ENCODE measurements around the gene COBL.
A peak's percentile ranks its signal among the peaks of the same experiment; 100 is the strongest.

Gene COBL

GRCh38 chr7:51182636-51183166 is 133.9 kb downstream of the COBL start:
- ChIA-PET CTCF (interaction anchor here (0.5 to 0.6 kb wide), 2 partner anchors 41 to 165 kb away, joined by 3 read pairs; no protein-coding TSS in a partner anchor), POLR2A (no interaction called here)
- DNase-seq (ENCODE audit: extremely low spot score): no peak
- no peak for TF ChIP-seq HDGF (IDR thresholded peaks at IDR 0.05; ENCODE audit: borderline replicate concordance)
- TF ChIP-seq FOXA1 (IDR thresholded peaks at IDR 0.05): no peak
- no peak for TF ChIP-seq ELF4 (IDR thresholded peaks at IDR 0.05)
- TF ChIP-seq BHLHE40 (IDR thresholded peaks at IDR 0.05; ENCODE audit: borderline replicate concordance): no peak
- TF ChIP-seq SUZ12 (IDR thresholded peaks at IDR 0.05): no peak
- TF ChIP-seq TARDBP (IDR thresholded peaks at IDR 0.05): no peak
- no peak for TF ChIP-seq ARNT (IDR thresholded peaks at IDR 0.05)
- no peak for TF ChIP-seq PKNOX1 (IDR thresholded peaks at IDR 0.05)
- TF ChIP-seq CTBP1 (IDR thresholded peaks at IDR 0.05; ENCODE audit: borderline replicate concordance): no peak
- no peak for TF ChIP-seq FOXK2 (IDR thresholded peaks at IDR 0.05)
- TF ChIP-seq L3MBTL2 (conservative IDR thresholded peaks at IDR 0.05): no peak
- no peak for TF ChIP-seq SP1 (IDR thresholded peaks at IDR 0.05)
- TF ChIP-seq NFRKB (IDR thresholded peaks at IDR 0.05): no peak
- no peak for TF ChIP-seq FOXM1 (IDR thresholded peaks at IDR 0.05; ENCODE audit: borderline replicate concordance)
- TF ChIP-seq ZNF384 (IDR thresholded peaks at IDR 0.05): no peak
- TF ChIP-seq LEF1 (IDR thresholded peaks at IDR 0.05; ENCODE audit: borderline replicate concordance): no peak

- TF ChIP-seq ARNT (IDR thresholded peaks at IDR 0.05): no peak
- no peak for TF ChIP-seq NFRKB (IDR thresholded peaks at IDR 0.05)
- no peak for TF ChIP-seq PKNOX1 (IDR thresholded peaks at IDR 0.05)
- TF ChIP-seq CTBP1 (IDR thresholded peaks at IDR 0.05; ENCODE audit: borderline replicate concordance): no peak
- TF ChIP-seq TARDBP (IDR thresholded peaks at IDR 0.05): no peak
- TF ChIP-seq SP1 (IDR thresholded peaks at IDR 0.05): no peak
- TF ChIP-seq LEF1 (IDR thresholded peaks at IDR 0.05; ENCODE audit: borderline replicate concordance): no peak
- TF ChIP-seq HDGF (IDR thresholded peaks at IDR 0.05; ENCODE audit: borderline replicate concordance): no peak
- no peak for TF ChIP-seq FOXK2 (IDR thresholded peaks at IDR 0.05)
- TF ChIP-seq ELF4 (IDR thresholded peaks at IDR 0.05): no peak
- no peak for TF ChIP-seq SUZ12 (IDR thresholded peaks at IDR 0.05)
- no peak for DNase-seq (ENCODE audit: extremely low spot score)
- ChIA-PET CTCF (no interaction called here), POLR2A (no interaction called here)
Measured at GRCh38 chr7:51180092-51180491, 136.5 kb downstream of the COBL start.

GRCh38 chr7:51175992-51176388 is 140.6 kb downstream of the COBL start:
- ChIA-PET POLR2A (no interaction called here), CTCF (interaction anchor here (0.7 to 3.9 kb wide), 3 partner anchors 13 to 624 kb away, joined by 3 to 12 read pairs (median 4); no protein-coding TSS in a partner anchor)
- TF ChIP-seq TARDBP (IDR thresholded peaks at IDR 0.05): no peak
- no peak for DNase-seq (ENCODE audit: extremely low spot score)

GRCh38 chr7:51175316-51175991 is 141.2 kb downstream of the COBL start:
- CTCF ChIA-PET: interaction anchor here (0.7 to 3.9 kb wide), 3 partner anchors 12 to 625 kb away, joined by 3 to 12 read pairs (median 4); no protein-coding TSS in a partner anchor

GRCh38 chr7:51165337-51165736 is 151.3 kb downstream of the COBL start:
- CTCF ChIA-PET: no interaction called here
- TF ChIP-seq FOXK2 (IDR thresholded peaks at IDR 0.05) (no peak), ZNF384 (IDR thresholded peaks at IDR 0.05) (no peak), FOXM1 (IDR thresholded peaks at IDR 0.05; ENCODE audit: borderline replicate concordance) (no peak), L3MBTL2 (conservative IDR thresholded peaks at IDR 0.05) (no peak), ELF4 (IDR thresholded peaks at IDR 0.05) (no peak), FOXA1 (IDR thresholded peaks at IDR 0.05) (no peak), ARNT (IDR thresholded peaks at IDR 0.05) (no peak), BHLHE40 (IDR thresholded peaks at IDR 0.05; ENCODE audit: borderline replicate concordance) (no peak), LEF1 (IDR thresholded peaks at IDR 0.05; ENCODE audit: borderline replicate concordance) (no peak), CTBP1 (IDR thresholded peaks at IDR 0.05; ENCODE audit: borderline replicate concordance) (no peak), SUZ12 (IDR thresholded peaks at IDR 0.05) (no peak)
- no peak for DNase-seq (ENCODE audit: extremely low spot score)
- POLR2A ChIA-PET: no interaction called here

More at GRCh38 chr7:51175316-51175991, 141.2 kb downstream of the COBL start:
- TF ChIP-seq BHLHE40 (IDR thresholded peaks at IDR 0.05; ENCODE audit: borderline replicate concordance) (no peak), NFRKB (IDR thresholded peaks at IDR 0.05) (no peak), FOXM1 (IDR thresholded peaks at IDR 0.05; ENCODE audit: borderline replicate concordance) (no peak), ZNF384 (IDR thresholded peaks at IDR 0.05) (no peak), FOXA1 (IDR thresholded peaks at IDR 0.05) (no peak), FOXK2 (IDR thresholded peaks at IDR 0.05) (no peak), ELF4 (IDR thresholded peaks at IDR 0.05) (no peak), CTBP1 (IDR thresholded peaks at IDR 0.05; ENCODE audit: borderline replicate concordance) (no peak), PKNOX1 (IDR thresholded peaks at IDR 0.05) (no peak), SP1 (IDR thresholded peaks at IDR 0.05) (no peak)
- POLR2A ChIA-PET: no interaction called here
- no peak for DNase-seq (ENCODE audit: extremely low spot score)

- peak; percentile 63 for DNase-seq (ENCODE audit: extremely low spot score)
- ChIA-PET CTCF (interaction anchor here (0.5 to 3.1 kb wide), 27 partner anchors 10 to 1334 kb away, joined by 3 to 62 read pairs (median 3); no protein-coding TSS in a partner anchor), POLR2A (no interaction called here)
- TF ChIP-seq BHLHE40 (IDR thresholded peaks at IDR 0.05; ENCODE audit: borderline replicate concordance) (no peak), ARNT (IDR thresholded peaks at IDR 0.05) (no peak), CTBP1 (IDR thresholded peaks at IDR 0.05; ENCODE audit: borderline replicate concordance) (no peak), FOXK2 (IDR thresholded peaks at IDR 0.05) (no peak), FOXA1 (IDR thresholded peaks at IDR 0.05) (no peak), LEF1 (IDR thresholded peaks at IDR 0.05; ENCODE audit: borderline replicate concordance) (no peak), HDGF (IDR thresholded peaks at IDR 0.05; ENCODE audit: borderline replicate concordance) (no peak), FOXM1 (IDR thresholded peaks at IDR 0.05; ENCODE audit: borderline replicate concordance) (no peak), ZNF384 (IDR thresholded peaks at IDR 0.05) (no peak), SP1 (IDR thresholded peaks at IDR 0.05) (no peak), NFRKB (IDR thresholded peaks at IDR 0.05) (no peak), TARDBP (IDR thresholded peaks at IDR 0.05) (no peak), PKNOX1 (IDR thresholded peaks at IDR 0.05) (no peak), L3MBTL2 (conservative IDR thresholded peaks at IDR 0.05) (no peak), ELF4 (IDR thresholded peaks at IDR 0.05) (no peak)
Measured at GRCh38 chr7:51162724-51163329, 153.8 kb downstream of the COBL start.
